NK-92 treated with Interleukin-12 subunit alpha and Interleukin-12 subunit beta, amount 100 ng/mL, for 24 hours (cell line): ENCODE data around the gene FOXD4L1.
"Not testable (repeated sequence)": the region's sequence is repeated elsewhere in the genome, so short reads cannot be mapped to it uniquely, and the experiment has no call there.

Experiments used
- DNase-seq: peaks from one replicate; lab custom pipeline; 2025; lab: John Stamatoyannopoulos, UW

FOXD4L1 gene

DNA sequence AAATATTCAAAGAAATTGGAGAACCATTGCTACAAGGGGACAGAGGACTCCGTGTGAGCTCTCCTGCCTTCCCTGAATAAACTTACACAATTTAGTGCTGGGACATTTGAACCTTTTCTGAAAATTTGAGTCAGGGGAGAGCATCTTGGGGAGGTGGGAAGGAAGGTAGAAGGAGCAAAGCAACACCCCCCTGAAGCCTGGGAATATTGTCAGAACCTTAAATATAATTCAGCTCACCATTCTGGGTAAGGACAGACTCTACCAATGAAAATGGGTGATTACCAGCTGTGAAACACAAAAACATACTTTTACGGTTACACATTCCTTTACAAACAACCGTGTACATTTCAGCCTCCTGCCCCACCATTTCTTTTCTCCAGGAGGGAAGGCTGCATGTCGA is at the start of gene FOXD4L1:
Gene FOXD4L1, plus strand, starts transcription at position 301 of the 400 bp plus-strand sequence. CDS start 592 bp downstream, outside the sequence.
- not testable (repeated sequence) for DNase-seq

- not testable (repeated sequence) for DNase-seq
Measured at GRCh38 chr2:113465770-113466169, 32.7 kb upstream of the FOXD4L1 start.

DNA sequence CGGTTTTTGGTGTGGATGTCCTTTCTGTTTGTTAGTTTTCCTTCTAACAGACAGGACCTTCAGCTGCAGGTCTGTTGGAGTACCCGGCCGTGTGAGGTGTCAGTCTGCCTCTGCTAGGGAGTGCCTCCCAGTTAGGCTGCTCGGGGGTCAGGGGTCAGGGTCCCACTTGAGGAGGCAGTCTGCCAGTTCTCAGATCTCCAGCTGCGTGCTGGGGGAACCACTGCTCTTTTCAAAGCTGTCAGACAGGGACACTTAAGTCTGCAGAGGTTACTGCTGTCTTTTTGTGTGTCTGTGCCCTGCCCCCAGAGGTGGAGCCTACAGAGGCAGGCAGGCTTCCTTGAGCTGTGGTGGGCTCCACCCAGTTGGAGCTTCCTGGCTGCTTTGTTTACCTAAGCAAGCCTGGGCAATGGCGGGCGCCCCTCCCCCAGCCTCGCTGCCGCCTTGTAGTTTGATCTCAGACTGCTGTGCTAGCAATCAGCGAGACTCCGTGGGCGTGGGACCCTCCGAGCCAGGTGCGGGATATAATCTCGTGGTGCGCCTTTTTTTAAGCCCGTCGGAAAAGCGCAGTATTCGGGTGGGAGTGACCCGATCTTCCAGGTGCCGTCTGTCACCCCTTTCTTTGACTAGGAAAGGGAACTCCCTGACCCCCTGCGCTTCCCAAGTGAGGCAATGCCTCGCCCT is 21.6 kb upstream of the FOXD4L1 start:
- not testable (repeated sequence) for DNase-seq

DNA sequence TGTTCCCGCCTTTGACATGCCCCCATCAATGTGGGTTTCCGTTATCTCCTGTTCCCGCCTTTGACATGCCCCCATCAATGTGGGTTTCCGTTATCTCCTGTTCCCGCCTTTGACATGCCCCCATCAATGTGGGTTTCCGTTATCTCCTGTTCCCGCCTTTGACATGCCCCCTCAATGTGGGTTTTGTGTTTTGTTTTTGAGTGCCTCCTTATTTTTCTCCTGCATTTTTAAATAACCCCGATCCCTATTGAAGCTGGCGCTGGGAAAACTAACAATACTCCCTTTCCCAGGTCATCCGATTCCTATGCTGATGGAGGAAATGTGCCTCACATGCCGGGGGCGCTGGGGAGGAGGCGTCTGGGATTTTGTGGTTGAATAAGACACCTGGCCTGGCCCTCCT is 1.9 kb upstream of the FOXD4L1 start:
- not testable (repeated sequence) for DNase-seq

DNA sequence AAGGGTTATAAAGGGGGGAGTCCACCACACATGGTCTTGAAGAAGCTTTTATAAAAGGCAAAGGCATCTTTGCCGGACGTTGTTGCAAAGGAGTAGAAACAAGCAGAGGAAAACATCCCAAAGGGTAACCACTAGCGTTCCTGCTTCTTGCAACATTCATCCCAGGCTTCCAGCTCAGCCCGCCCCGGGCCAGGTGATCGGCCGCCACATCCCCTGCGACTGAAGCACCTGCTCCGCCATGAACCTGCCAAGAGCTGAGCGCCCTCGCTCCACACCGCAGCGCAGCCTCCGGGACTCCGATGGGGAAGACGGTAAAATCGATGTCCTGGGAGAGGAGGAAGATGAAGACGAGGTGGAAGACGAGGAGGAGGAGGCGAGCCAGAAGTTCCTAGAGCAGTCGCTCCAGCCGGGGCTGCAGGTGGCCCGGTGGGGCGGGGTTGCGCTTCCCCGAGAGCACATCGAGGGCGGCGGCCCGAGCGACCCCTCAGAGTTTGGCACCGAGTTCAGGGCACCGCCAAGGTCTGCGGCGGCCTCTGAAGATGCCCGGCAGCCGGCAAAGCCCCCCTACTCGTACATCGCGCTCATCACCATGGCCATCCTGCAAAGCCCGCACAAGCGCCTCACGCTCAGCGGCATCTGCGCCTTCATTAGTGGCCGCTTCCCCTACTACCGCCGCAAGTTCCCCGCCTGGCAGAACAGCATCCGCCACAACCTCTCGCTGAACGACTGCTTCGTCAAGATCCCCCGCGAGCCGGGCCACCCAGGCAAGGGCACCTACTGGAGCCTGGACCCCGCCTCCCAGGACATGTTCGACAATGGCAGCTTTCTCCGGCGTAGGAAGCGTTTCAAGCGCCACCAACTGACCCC is 787 bp downstream of the FOXD4L1 start:
- DNase-seq = not testable (repeated sequence)

DNA sequence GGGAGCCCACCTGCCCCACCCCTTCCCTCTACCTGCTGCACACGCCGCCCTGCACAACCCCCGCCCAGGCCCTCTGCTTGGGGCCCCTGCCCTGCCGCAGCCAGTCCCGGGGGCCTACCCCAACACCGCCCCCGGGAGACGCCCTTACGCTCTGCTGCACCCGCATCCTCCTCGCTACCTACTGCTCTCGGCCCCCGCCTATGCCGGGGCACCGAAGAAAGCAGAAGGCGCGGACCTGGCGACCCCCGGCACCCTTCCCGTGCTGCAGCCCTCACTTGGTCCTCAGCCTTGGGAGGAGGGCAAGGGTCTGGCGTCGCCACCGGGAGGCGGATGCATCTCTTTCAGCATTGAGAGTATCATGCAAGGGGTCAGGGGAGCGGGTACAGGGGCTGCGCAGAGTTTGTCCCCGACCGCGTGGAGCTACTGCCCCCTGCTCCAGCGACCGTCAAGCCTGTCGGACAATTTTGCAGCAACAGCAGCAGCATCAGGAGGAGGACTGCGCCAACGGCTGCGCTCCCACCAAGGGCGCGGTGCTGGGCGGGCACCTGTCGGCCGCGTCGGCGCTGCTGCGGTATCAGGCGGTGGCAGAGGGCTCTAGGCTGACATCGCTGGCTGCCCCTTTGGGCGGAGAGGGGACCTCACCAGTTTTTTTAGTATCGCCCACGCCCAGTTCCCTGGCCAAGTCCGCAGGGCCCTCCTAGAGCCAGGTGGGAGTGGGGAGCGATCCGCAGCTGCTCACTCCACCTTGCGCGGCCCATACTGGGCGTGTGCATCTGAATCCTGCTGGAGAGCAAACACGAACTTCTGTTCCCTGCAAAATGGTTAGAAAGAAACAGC is 1.6 kb downstream of the FOXD4L1 start:
- DNase-seq = not testable (repeated sequence)

GRCh38 chr2:113500723-113501038 is 2.2 kb downstream of the FOXD4L1 start:
- DNase-seq = not testable (repeated sequence)

GRCh38 chr2:113502216-113503093 is 4.0 kb downstream of the FOXD4L1 start:
- not testable (repeated sequence) for DNase-seq

DNA sequence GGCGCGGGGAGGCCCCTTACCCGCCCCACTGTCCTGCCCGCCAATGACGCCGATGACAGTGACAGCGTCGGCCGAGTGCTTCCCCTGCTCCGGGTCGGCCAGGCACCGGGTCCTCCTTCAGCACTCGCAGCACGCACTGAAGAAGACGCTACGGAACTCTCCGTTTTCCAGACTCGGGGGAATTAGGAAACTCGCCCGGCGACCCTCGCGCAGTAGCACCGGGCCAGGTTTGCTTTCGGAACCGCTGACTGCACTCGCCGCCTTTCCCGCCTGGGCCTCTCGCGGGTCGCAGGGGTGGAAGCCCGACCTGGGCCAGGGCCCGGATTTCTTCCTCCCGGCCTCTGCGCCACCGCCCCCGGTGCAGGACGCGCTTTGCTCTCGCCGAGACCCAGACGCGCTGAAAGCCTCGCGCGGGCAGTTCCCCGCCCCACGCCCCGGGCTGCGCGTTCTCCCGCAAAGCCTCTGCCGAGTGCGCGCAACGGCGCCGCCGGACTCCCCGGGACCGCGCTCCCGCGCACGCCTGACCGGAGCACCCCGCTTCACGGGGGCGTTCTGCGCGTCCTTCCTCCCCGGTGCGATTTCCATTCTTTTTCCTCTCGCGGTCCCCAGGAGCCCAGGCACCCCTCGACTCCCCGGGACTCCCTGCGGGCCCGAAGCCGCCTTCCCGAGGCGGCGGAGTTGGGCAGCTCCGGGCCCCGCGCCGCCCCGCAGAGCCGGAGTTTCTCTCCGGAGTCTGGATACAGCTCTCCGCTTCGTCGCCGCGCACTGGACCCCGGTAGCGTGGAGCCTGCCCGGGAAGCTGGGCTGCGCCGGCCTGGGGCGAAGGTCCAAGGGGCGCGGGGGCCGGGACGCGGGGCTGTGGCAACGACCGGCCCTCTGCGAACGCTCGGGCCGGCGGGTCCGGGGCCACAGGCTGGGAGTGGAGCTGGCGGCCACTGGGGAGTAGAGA is 4.9 kb downstream of the FOXD4L1 start:
- DNase-seq = not testable (repeated sequence)

DNA sequence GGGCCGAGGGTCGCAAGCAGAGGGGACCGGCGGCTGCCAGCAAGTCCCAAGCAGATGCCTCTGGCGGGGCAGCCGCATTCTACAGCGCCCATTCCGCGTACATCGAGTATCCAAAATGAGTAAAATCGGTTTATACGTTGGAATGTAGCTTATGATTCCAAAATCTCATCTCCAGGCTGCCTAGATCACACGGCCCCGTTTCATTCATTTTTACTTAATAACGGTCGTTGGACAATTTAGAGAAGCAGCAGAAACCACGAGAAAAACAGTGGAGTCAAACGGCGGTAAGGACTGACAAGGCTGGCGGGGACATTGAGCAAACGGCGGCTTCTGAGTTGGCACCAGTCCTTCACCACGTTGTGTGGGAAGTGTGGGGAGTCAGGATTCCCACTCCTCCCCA is 5.6 kb downstream of the FOXD4L1 start:
- not testable (repeated sequence) for DNase-seq

DNA sequence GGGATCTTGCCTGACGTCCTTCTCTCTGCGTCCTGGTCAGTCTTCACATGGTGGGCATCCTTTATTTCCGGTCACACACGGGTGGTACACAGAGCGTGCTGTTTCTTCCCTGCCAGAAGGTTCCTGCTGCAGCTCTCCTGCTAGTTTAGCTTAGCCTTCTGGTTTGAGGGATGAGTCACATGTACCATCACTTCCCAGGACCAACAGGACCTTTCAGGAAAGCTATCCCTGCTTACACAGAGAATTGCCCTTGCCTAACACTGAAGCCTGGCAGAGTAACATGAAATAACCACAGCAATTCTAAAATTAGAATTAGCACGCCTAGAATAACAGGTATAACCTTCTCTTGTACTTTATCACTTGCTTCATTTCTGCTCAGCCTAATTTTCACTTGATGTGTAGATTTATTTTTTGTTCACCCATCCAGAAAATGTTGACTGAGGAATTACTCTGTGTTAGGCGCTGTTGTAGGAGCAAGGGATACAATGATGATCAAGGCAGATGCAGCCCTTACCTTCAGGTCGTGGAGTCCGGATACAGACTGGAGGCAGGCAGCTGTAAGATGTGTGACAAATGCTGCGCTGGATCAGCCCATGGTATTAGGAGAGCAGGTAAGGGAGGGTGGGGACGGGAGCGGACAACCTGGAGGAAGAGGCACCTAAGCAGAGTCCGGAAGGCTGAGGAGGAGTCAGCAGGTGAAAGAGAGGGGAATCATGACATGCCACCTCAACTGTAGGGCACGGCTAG is 9.1 kb downstream of the FOXD4L1 start:
- DNase-seq = not testable (repeated sequence)

- not testable (repeated sequence) for DNase-seq
Measured at GRCh38 chr2:113508187-113508586, 9.7 kb downstream of the FOXD4L1 start.

GRCh38 chr2:113510913-113511312 is 12.4 kb downstream of the FOXD4L1 start:
- not testable (repeated sequence) for DNase-seq

GRCh38 chr2:113511859-113512258 is 13.4 kb downstream of the FOXD4L1 start:
- DNase-seq = not testable (repeated sequence)

GRCh38 chr2:113515457-113515856 is 17.0 kb downstream of the FOXD4L1 start:
- DNase-seq = not testable (repeated sequence)

- DNase-seq = not testable (repeated sequence)
Measured at GRCh38 chr2:113515995-113516394, 17.5 kb downstream of the FOXD4L1 start.

DNA sequence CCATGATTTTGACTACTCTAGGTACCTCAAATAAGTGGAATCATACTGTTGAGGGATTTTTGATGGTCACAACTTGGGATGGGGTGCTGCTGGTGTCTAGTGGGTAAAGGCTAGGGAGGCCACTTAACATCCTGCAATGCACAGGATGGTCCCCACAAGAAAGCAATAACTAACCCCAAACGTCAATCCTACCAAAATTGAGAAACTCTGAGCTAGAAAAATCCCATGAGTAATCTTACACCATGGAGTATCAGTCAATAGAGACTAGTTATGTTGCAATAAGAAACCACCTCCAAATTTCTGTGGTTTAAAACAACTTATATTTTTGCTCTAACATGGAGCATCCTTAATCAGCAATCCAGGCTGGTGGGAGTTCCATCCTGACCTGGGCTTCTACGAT is 18.6 kb downstream of the FOXD4L1 start:
- not testable (repeated sequence) for DNase-seq

DNA sequence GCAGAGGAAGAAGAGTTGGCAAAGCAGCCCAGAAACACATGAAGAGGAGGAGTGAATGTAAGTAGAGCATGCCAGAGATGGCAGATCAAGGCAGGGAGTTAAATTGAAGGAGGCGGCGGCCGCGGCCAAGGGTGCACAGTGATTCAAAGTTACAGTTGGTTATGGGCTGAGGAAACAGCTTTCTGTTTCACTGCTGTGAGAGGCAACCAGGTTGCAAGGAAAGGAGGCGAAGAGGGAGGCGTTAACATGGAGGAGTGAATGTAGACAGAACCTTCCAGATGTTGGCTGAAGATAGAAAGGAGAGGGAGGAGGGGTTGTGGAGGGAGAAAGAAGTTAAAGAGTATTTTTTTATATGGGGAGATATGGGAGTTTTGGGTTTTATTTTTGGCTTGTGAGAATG is 22.4 kb downstream of the FOXD4L1 start:
- not testable (repeated sequence) for DNase-seq

- DNase-seq = not testable (repeated sequence)
Measured at GRCh38 chr2:113521492-113521891, 23.0 kb downstream of the FOXD4L1 start.
